GM18870 (cell line): ENCODE results near the gene VPS54.
"Not testable (repeated sequence)": the region's sequence is repeated elsewhere in the genome, so short reads cannot be mapped to it uniquely, and the experiment has no call there.

ENCODE experiments used
- ATAC-seq: cut with Tn5 transposase; IDR thresholded peaks from one replicate; pipeline ENCODE4 v1.9.1; 2021; ENCODE audit warnings: moderate library complexity; ENCODE audit not compliant: unreplicated experiment

VPS54 gene

GRCh38 chr2:63874204-63875130 lies 144.8 kb downstream of the VPS54 start:
- no peak for ATAC-seq

- no peak for ATAC-seq
Measured at GRCh38 chr2:63872571-63873328, 146.5 kb downstream of the VPS54 start.

- no peak for ATAC-seq
Measured at GRCh38 chr2:63871864-63872263, 147.4 kb downstream of the VPS54 start.

GRCh38 chr2:63870679-63871078 lies 148.5 kb downstream of the VPS54 start:
- no peak for ATAC-seq

- no peak for ATAC-seq
Measured at GRCh38 chr2:63866009-63866709, 153.1 kb downstream of the VPS54 start.

GRCh38 chr2:63865159-63865799 lies 153.9 kb downstream of the VPS54 start:
- ATAC-seq: no peak

GRCh38 chr2:63863707-63864106 lies 155.5 kb downstream of the VPS54 start:
- no peak for ATAC-seq

GRCh38 chr2:63862806-63863205 lies 156.4 kb downstream of the VPS54 start:
- ATAC-seq: no peak

GRCh38 chr2:63861220-63861822 lies 157.9 kb downstream of the VPS54 start:
- no peak for ATAC-seq

- ATAC-seq: no peak
Measured at GRCh38 chr2:63858291-63858690, 160.9 kb downstream of the VPS54 start.

GRCh38 chr2:63856303-63856603 lies 163.0 kb downstream of the VPS54 start:
- no peak for ATAC-seq

- ATAC-seq: no peak
Measured at GRCh38 chr2:63855418-63856302, 163.6 kb downstream of the VPS54 start.

- ATAC-seq: no peak
Measured at GRCh38 chr2:63853527-63854310, 165.5 kb downstream of the VPS54 start.

GRCh38 chr2:63851691-63852311 lies 167.4 kb downstream of the VPS54 start:
- ATAC-seq: no peak

GRCh38 chr2:63850649-63851048 lies 168.6 kb downstream of the VPS54 start:
- ATAC-seq: no peak

- no peak for ATAC-seq
Measured at GRCh38 chr2:63850204-63850571, 169.0 kb downstream of the VPS54 start.

- ATAC-seq: no peak
Measured at GRCh38 chr2:63849381-63850203, 169.6 kb downstream of the VPS54 start.

- not testable (repeated sequence) for ATAC-seq
Measured at GRCh38 chr2:63847571-63847970, 171.7 kb downstream of the VPS54 start.
